HepG2 (cell line): ENCODE data around the gene AKR1A1. TPM values are rescaled to one million over a fixed set of nuclear protein-coding genes. Genes with fewer than 3 reads are reported as not detected.

Source experiments
- ATF7-NPFF ChIP-seq: sonication (generic); formaldehyde crosslinking; IDR thresholded peaks from 2 replicates; pipeline ENCODE4 v1.8.1; 2023; ENCODE audit warnings: mild to moderate bottlenecking, low read depth, missing genetic modification reagents, moderate library complexity
- DBP ChIP-seq: sonication (generic); formaldehyde crosslinking; IDR thresholded peaks from 2 replicates; pipeline ENCODE4 v1.4.0; 2020; ENCODE audit warnings: missing genetic modification reagents; ENCODE audit errors: not compliant biosample characterization
- DMTF1 ChIP-seq: sonication (generic); formaldehyde crosslinking; IDR thresholded peaks from 2 replicates; pipeline ENCODE4 v1.4.0; 2020; ENCODE audit warnings: mild to moderate bottlenecking, missing genetic modification reagents
- FOXP4 ChIP-seq: sonication (generic); formaldehyde crosslinking; IDR thresholded peaks from 2 replicates; pipeline ENCODE4 v1.4.0; 2020; ENCODE audit warnings: missing genetic modification reagents
- HOXA3 ChIP-seq: sonication (generic); formaldehyde crosslinking; IDR thresholded peaks from 2 replicates; pipeline ENCODE4 v1.5.0; 2020; ENCODE audit warnings: missing genetic modification reagents
- ISL2 ChIP-seq: sonication (generic); formaldehyde crosslinking; IDR thresholded peaks from 2 replicates; pipeline ENCODE4 v1.5.0; 2020; ENCODE audit warnings: missing genetic modification reagents
- MXD1 ChIP-seq: sonication (generic); formaldehyde crosslinking; IDR thresholded peaks from 2 replicates; pipeline ENCODE4 v1.4.0; 2020; ENCODE audit warnings: mild to moderate bottlenecking, missing genetic modification reagents
- POLR2AphosphoS2 ChIP-seq: IDR thresholded peaks from 2 replicates; pipeline ENCODE4 v1.6.1; 2011; ENCODE audit warnings: low read depth, low read length, improper control_type of control experiment
- ZNF687 ChIP-seq: sonication (generic); formaldehyde crosslinking; IDR thresholded peaks from 2 replicates; pipeline ENCODE4 v1.5.1; 2020; ENCODE audit warnings: mild to moderate bottlenecking, missing genetic modification reagents, moderate library complexity
- ZNF772 ChIP-seq: sonication (generic); formaldehyde crosslinking; IDR thresholded peaks from 2 replicates; pipeline ENCODE4 v1.5.0; 2020; ENCODE audit warnings: mild to moderate bottlenecking, missing genetic modification reagents
- polyA plus RNA-seq, 8 experiments: library from polyadenylated mRNA; depleted of rRNA in 3 of 8; stranded (reverse) in 7 of 8; unstranded in 1 of 8; fragments of >200 nt; fragmentation: Illumina TruSeq in 4 of 8; extraction: Trizol in 4 of 8; gene quantifications; 2 replicates each; pipeline versions ENCODE4 v1.2.1 to v1.2.3, GENCODE V29; 2011 to 2016; ENCODE audit warnings: low read depth in 4 of 8, missing spikeins in 1 of 8, mixed read lengths in 1 of 8; ENCODE audit not compliant: insufficient read depth in 1 of 8
- total RNA-seq, 5 experiments: library from RNA; depleted of rRNA; stranded (reverse); fragments of >200 nt; fragmentation: Illumina TruSeq; extraction: Trizol; gene quantifications; 2 replicates each; pipeline ENCODE4 v1.2.3, GENCODE V29; 2016; ENCODE audit warnings: low read depth in 1 of 5
- TF ChIP-seq, protein P1 (sequence below): sonication (generic); formaldehyde crosslinking; IDR thresholded peaks from 2 replicates; pipeline ENCODE4 v1.8.0; 2022; ENCODE audit warnings: missing genetic modification reagents, low read depth, mild to moderate bottlenecking, borderline replicate concordance

Gene AKR1A1
- total and polyA plus RNA-seq, 2 of the 13 experiments (the other 11 are each of a cell fraction or from before 2014, with no cell fraction given) = 181 to 217 TPM

DNA sequence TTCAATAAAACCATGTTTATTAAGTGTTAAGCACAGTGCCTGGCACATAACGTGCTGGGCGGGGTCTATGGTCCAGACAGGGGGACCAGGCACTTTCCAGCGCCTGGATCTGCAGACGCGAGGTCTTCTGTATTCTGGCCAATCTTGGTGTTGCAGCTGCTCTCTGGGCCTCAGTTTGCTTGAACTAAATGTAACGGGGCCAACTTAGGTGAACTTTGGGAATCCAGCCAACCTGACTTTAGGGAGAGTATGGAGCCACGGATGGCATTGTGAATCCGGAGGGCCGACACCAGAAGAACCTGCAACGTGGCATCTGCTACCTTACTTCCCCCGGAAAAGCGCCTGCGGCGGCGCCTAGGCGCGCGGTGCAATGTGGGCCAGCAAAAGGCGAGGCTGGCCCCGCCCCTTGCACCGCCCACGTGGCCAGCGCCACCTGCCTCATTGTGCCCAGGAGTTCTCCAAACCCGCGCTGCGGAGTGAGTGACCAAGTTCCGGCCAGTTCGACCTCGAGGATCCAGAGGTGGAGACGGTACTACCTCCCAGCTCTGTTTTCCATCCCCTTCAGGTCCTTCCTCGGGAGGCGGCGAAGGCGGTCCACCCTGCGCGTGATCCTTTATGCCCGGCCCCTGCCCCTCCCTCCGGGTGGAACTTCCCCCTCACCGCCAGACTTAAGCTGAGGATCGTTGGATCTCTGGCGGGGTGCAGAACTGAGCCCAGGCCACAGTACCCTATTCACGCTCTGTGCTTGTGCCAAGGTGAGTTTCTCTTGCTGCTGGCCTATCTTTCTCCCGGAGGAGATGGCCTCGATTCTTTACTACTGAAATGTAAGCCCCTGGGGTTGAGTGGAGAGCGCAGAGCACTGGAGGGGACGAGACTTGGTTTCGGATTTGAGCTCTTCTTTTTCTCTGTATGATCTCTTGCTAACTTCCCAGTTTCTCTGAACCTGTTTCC, at the start of gene AKR1A1 (continued):
- peak; percentile 68 for TF ChIP-seq FOXP4
- no peak for TF ChIP-seq POLR2AphosphoS2
- TF ChIP-seq HOXA3 (CRISPR knock-in tag) = peak; percentile 90
- TF ChIP-seq DMTF1 (CRISPR knock-in tag) = 0 out of 2 replicates have a peak, but pooled peaks have one; percentile 15
- no peak; the same call in 1 of the 2 replicates for TF ChIP-seq ZNF772 (CRISPR knock-in tag)
- peak; percentile 97 for TF ChIP-seq MXD1 (CRISPR knock-in tag)
- peak; percentile 100 for TF ChIP-seq ZNF687 (CRISPR knock-in tag)
- TF ChIP-seq ATF7-NPFF (CRISPR knock-in tag) = peak; percentile 89
- TF ChIP-seq DBP (CRISPR knock-in tag) = peak; percentile 63
- TF ChIP-seq, protein P1, sequence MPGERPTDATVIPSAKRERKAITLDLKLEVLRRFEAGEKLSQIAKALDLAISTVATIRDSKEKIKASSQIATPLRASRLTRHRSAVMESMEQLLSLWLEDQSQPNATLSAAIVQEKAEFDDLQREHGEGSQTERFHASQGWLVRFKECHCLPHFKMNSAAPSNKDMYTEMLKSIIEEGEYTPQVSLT (CRISPR knock-in tag) = peak; percentile 78; the same call in 1 of the 2 replicates
- peak; percentile 62; the same call in 1 of the 2 replicates for TF ChIP-seq ISL2
